Adrenal gland (tissue), 5 donors: ENCODE results near the gene KDM4C.

ENCODE experiments used
- POLR2A ChIP-seq, 2 donors: fragments of 450-650 bp; IDR thresholded peaks; one replicate each; pipeline ENCODE4 v1.6.1; 2017; ENCODE audit warnings: antibody characterized with exemption in 2 of 2, mild to moderate bottlenecking in 2 of 2, moderate library complexity in 1 of 2
- TF ChIP-seq, protein P1 (sequence below), 6 experiments: fragments of 450-650 bp in 4 of 6; fragments of 200-600 bp in 2 of 6; sonication (generic) in 1 of 6; IDR thresholded peaks; 1 replicate in 5 of 6; 2 replicates in 1 of 6; pipeline versions ENCODE4 v1.5.1 to v1.8.0; 2016 to 2021; ENCODE audit warnings: antibody characterized with exemption in 6 of 6, mild to moderate bottlenecking in 2 of 6, moderate library complexity in 1 of 6
- donor health status: DM: no; HTN: no; CAD: no.

- TF ChIP-seq, protein P1, sequence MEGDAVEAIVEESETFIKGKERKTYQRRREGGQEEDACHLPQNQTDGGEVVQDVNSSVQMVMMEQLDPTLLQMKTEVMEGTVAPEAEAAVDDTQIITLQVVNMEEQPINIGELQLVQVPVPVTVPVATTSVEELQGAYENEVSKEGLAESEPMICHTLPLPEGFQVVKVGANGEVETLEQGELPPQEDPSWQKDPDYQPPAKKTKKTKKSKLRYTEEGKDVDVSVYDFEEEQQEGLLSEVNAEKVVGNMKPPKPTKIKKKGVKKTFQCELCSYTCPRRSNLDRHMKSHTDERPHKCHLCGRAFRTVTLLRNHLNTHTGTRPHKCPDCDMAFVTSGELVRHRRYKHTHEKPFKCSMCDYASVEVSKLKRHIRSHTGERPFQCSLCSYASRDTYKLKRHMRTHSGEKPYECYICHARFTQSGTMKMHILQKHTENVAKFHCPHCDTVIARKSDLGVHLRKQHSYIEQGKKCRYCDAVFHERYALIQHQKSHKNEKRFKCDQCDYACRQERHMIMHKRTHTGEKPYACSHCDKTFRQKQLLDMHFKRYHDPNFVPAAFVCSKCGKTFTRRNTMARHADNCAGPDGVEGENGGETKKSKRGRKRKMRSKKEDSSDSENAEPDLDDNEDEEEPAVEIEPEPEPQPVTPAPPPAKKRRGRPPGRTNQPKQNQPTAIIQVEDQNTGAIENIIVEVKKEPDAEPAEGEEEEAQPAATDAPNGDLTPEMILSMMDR (IDR thresholded peaks at IDR 0.05), result no peak
- no peak for TF ChIP-seq POLR2A (IDR thresholded peaks at IDR 0.05)
Observed at GRCh38 chr9:7115606-7116005, 357.8 kb downstream of the KDM4C start.
